ENCODE measurements around the gene ATP1B3.

ATP1B3 gene

DNA sequence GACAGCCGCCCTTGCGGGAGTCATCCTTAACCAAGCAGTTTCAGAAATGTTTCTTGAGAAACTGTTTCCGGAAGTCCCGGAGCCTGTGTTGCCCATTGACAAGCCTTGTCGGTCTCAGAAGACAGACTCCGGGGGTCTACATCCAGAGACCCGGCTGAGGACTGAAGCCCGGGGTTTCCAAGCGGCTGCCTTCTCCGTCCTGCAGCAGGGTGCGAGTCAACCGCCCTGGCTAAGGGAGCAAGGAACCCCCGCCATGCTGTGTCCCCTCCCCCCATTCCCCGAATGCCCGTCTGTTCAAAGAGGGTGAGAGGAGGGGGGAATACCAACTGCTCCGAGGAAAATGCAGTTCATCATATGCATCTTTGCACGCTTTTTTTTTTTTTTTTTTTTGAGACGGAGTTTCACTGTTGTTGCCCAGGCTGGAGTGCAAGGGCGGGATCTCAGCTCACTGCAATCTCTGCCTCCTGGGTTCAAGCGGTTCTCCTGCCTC, 61.6 kb downstream of the ATP1B3 start:
- TF ChIP-seq, protein P1, sequence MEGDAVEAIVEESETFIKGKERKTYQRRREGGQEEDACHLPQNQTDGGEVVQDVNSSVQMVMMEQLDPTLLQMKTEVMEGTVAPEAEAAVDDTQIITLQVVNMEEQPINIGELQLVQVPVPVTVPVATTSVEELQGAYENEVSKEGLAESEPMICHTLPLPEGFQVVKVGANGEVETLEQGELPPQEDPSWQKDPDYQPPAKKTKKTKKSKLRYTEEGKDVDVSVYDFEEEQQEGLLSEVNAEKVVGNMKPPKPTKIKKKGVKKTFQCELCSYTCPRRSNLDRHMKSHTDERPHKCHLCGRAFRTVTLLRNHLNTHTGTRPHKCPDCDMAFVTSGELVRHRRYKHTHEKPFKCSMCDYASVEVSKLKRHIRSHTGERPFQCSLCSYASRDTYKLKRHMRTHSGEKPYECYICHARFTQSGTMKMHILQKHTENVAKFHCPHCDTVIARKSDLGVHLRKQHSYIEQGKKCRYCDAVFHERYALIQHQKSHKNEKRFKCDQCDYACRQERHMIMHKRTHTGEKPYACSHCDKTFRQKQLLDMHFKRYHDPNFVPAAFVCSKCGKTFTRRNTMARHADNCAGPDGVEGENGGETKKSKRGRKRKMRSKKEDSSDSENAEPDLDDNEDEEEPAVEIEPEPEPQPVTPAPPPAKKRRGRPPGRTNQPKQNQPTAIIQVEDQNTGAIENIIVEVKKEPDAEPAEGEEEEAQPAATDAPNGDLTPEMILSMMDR (IDR thresholded peaks at IDR 0.05; ENCODE audit: insufficient read depth, low read depth, low read length, missing control alignments) = no peak
- H3K4me3 ChIP-seq (ENCODE audit: low read depth, low read length) = no peak overlapping the region
- DNase-seq (ENCODE audit: low read depth) = no peak

DNA sequence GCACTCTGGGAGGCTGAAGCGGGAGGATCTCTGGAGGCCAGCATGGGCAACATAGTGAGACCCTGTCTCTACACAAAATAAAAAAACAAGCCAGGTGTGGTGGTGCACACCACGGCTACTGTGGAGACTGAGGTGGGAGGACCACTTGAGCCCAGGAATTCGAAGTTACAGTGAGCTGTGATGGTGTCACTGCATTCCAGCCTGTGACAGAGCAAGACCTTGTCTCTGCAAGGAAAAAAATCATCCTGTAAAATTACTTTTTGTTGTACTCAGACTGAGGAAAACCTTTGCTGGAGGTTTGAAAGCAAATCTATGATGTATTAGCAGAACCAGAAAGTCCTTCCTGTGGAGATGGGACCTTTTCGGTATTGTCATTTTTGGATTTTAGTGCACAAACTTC, 63.3 kb downstream of the ATP1B3 start:
- H3K4me3 ChIP-seq (ENCODE audit: low read depth, low read length) = no peak overlapping the region
- TF ChIP-seq, protein P1 (IDR thresholded peaks at IDR 0.05; ENCODE audit: insufficient read depth, low read depth, low read length, missing control alignments) = no peak
- DNase-seq (ENCODE audit: low read depth) = no peak

DNA sequence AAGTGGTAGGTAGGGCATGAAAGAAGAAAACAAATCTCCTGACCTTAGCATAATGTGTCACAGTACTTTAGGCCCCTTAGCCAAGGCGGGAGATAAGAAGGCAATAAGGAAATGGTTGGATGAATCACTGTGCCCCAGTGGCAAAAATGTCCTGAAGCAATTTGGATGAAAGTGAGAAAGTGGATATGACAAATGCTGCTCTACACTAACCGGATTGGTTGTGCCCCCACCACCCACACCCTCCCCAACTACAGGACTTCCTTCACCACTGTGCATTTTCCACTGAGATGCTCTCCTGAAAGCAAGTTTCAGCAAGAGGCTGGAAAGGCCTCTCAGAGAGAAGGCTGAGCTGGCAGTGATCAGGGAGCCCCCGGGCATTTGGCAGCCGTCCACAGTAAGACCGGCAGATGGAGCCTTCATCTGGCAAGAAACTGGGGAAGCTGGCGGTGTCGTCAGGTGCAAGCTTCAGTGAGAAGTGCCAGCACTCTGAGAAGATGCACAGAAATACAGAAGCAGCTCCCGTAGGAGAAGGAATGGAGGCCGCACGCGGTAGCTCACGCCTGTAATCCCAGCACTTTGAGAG, 63.8 kb downstream of the ATP1B3 start:
- no peak overlapping the region for H3K4me3 ChIP-seq (ENCODE audit: low read depth, low read length)
- DNase-seq (ENCODE audit: low read depth) = no peak

DNA sequence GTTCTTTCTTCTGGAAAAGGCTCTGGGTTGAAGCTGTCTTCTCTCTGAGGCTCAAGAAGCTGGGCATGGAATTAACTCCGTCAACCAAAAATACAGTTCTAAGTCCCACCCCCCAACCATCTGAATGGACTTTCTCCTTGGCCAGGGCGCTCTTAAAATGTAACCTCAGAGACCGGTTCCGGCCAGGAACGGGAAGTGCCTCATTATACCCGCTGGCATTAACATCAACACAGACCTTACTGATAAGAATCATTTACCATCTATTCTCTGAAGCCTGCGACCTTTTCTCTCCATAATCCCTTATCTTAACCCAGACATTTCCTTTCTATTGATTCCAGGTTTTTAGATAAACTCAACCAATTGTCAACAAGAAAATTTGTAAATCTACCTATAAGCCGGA, 64.7 kb downstream of the ATP1B3 start:
- TF ChIP-seq, protein P1 (IDR thresholded peaks at IDR 0.05; ENCODE audit: insufficient read depth, low read depth, low read length, missing control alignments) = no peak
- no peak overlapping the region for H3K4me3 ChIP-seq (ENCODE audit: low read depth, low read length)
- no peak for DNase-seq (ENCODE audit: low read depth)

More for the DNA sequence above, 63.8 kb downstream of the ATP1B3 start:
- TF ChIP-seq, protein P1 (IDR thresholded peaks at IDR 0.05; ENCODE audit: insufficient read depth, low read depth, low read length, missing control alignments) = no peak

DNA sequence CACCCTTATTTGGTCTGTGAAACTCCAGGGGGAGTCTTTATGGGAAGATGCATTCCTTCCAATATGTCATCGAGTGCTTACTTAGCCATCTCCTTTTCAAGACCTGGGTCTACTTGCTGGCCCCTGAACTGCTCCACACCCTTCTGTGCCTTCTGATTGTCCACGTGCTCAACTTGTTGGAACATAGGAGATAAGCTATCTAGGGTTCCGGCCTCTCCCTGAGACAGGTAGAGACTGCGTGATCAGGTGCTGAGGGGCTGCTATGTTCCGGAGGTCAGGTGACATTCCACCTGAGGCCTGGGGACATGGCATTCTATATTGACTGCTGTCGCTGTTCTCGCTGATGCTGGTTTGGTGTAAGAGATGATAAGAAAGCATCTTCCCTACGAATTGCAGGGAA, 65.6 kb downstream of the ATP1B3 start:
- no peak overlapping the region for H3K4me3 ChIP-seq (ENCODE audit: low read depth, low read length)
- TF ChIP-seq, protein P1 (IDR thresholded peaks at IDR 0.05; ENCODE audit: insufficient read depth, low read depth, low read length, missing control alignments) = no peak
- DNase-seq (ENCODE audit: low read depth) = no peak

DNA sequence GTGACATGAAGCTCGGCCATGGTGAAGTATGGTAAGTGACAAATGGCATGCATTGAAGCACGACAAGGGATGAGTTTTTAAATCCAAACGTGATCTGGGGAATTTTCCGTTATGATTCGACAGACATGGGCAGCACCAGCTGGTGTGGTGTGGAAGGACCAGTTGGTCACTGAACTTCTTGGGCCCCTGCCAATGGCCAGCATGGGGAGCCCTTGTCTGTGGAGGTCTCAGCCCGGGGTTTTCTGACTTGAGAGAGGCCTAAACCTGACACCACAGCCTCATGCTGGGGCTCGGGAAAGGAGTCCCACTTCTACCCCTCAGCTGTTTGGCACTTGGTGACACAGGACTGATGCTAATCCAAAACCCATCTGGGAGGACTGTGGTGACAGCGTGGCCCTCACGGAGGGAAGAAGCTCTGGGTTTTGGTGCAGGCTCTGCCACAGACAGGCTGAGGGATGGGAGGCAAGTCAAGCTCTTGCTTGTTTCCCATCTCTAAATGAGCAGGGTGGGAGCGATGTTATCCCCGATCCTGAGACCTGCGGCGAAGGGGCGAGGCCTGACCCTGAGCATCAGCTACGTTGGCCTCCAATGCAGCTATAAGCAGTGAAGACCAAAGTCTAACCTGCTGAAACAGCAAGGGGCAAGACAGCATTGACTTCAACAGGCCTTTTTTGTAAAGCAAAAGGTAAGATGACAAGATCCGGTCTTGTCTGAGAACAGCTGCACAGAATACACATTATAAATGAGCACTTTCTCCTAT, 69.5 kb downstream of the ATP1B3 start:
- DNase-seq (ENCODE audit: low read depth) = no peak
- TF ChIP-seq, protein P1 (IDR thresholded peaks at IDR 0.05; ENCODE audit: insufficient read depth, low read depth, low read length, missing control alignments) = no peak
- H3K4me3 ChIP-seq (ENCODE audit: low read depth, low read length) = no peak overlapping the region
